HCT116 (cell line): ENCODE data around the gene CTBP1. TPM values are rescaled to one million over a fixed set of nuclear protein-coding genes. Genes with fewer than 3 reads are reported as not detected.

ENCODE experiments used
- ATAC-seq: fragments of 200-7000 bp; cut with Tn5 transposase; 2 replicates; pipeline ENCODE4 v1.9.1; 2020; ENCODE audit warnings: mild to moderate bottlenecking, moderate library complexity
- BruUV-seq: library from RNA; stranded (reverse); fragments of 400-500 nt; replicated peaks from 2 replicates; lab custom pipeline; 2021; lab: Mats Ljungman, UMichigan
- CTCF ChIA-PET: fragments of 300-600 bp; sonication (Branson Sonifier 250); formaldehyde crosslinking; loops from one replicate; lab custom pipeline; 2021; ENCODE audit warnings: antibody characterized with exemption; lab: Charles Lee
- POLR2A ChIA-PET: fragments of 300-600, 350-600 bp; sonication (Branson Sonifier 250); formaldehyde crosslinking; loops from one replicate; lab custom pipeline; 2021; ENCODE audit warnings: antibody characterized with exemption; lab: Charles Lee
- RAD21 ChIA-PET, 2 experiments: fragments of 300-600 bp; sonication (Branson Sonifier 250); formaldehyde crosslinking; loops; one replicate each; lab custom pipeline; 2023; ENCODE audit warnings: low total read pairs in 2 of 2; ENCODE audit not compliant: uncharacterized antibody in 2 of 2, unreplicated experiment in 2 of 2, low non-redundant PET in 1 of 2; lab: Charles Lee
- DNase-seq: peaks from one replicate; pipeline ENCODE4 v3.0.0-alpha.2; 2010; ENCODE audit warnings: low read depth, low spot score
- H2AFZ ChIP-seq: fragments of 200-600 bp; shearing (Covaris generic), sonication (generic); 2 replicates; pipeline ENCODE4 v1.6.1; 2017; ENCODE audit warnings: low read depth, mixed run types, mixed read lengths, antibody characterized with exemption, low read length; ENCODE audit not compliant: poor library complexity, severe bottlenecking
- H3K27ac ChIP-seq: 2 replicates; pipeline ENCODE4 v1.5.1; 2012; ENCODE audit warnings: low read depth, low read length
- H3K27me3 ChIP-seq: fragments of 200-600 bp; sonication (generic); 2 replicates; pipeline ENCODE4 v1.6.1; 2016; ENCODE audit warnings: mixed run types, low read length, mixed read lengths; ENCODE audit not compliant: insufficient read depth
- H3K36me3 ChIP-seq, 2 experiments: fragments of 200-500 bp in 1 of 2; fragments of 200-600 bp in 1 of 2; sonication (Bioruptor generic) in 1 of 2; sonication (generic) in 1 of 2; 2 replicates each; pipeline versions ENCODE4 v1.5.1 to v1.6.1; 2014 to 2016; ENCODE audit warnings: low read length in 2 of 2, inconsistent platforms in 1 of 2, mixed read lengths in 1 of 2, mixed run types in 1 of 2; ENCODE audit not compliant: insufficient read depth in 2 of 2, control insufficient read depth in 1 of 2
- H3K4me1 ChIP-seq, 2 experiments: fragments of 200-600 bp in 1 of 2; sonication (generic) in 1 of 2; 2 replicates each; pipeline versions ENCODE4 v1.5.1 to v1.6.1; 2012 to 2017; ENCODE audit warnings: low read length in 2 of 2, inconsistent platforms in 1 of 2, mild to moderate bottlenecking in 1 of 2, mixed read lengths in 1 of 2, mixed run types in 1 of 2, moderate library complexity in 1 of 2; ENCODE audit not compliant: insufficient read depth in 2 of 2, control insufficient read depth in 1 of 2
- H3K4me2 ChIP-seq: fragments of 200-600 bp; sonication (generic); 2 replicates; pipeline ENCODE4 v1.6.1; 2017; ENCODE audit warnings: mixed run types, low read length, mixed read lengths
- H3K4me3 ChIP-seq, 2 experiments: fragments of 200-600 bp in 1 of 2; sonication (generic) in 1 of 2; replicated peaks in 1 of 2; 2 replicates each; pipeline ENCODE4 v1.5.1; 2011 to 2016; ENCODE audit warnings: low read length in 2 of 2, control low read depth in 1 of 2, low read depth in 1 of 2, mild to moderate bottlenecking in 1 of 2, mixed read lengths in 1 of 2, mixed run types in 1 of 2
- H3K79me2 ChIP-seq: fragments of 200-600 bp; sonication (generic); 2 replicates; pipeline ENCODE4 v1.6.1; 2017; ENCODE audit warnings: mild to moderate bottlenecking, mixed run types, low read length, moderate library complexity, mixed read lengths; ENCODE audit not compliant: insufficient read depth
- H3K9ac ChIP-seq: fragments of 200-600 bp; sonication (generic); 2 replicates; pipeline ENCODE4 v1.6.1; 2016; ENCODE audit warnings: low read length, mixed read lengths
- H3K9me2 ChIP-seq: fragments of 200-600 bp; sonication (generic), shearing (Covaris generic); 2 replicates; pipeline ENCODE4 v1.6.1; 2017; ENCODE audit warnings: mixed run types, mild to moderate bottlenecking, moderate library complexity; ENCODE audit not compliant: insufficient read depth
- H3K9me3 ChIP-seq, 2 experiments: fragments of 200-500 bp in 1 of 2; fragments of 200-600 bp in 1 of 2; sonication (Bioruptor generic) in 1 of 2; sonication (generic) in 1 of 2; 2 replicates each; pipeline ENCODE4 v1.6.1; 2014 to 2017; ENCODE audit warnings: low read length in 2 of 2, mixed read lengths in 2 of 2, inconsistent platforms in 1 of 2, low read depth in 1 of 2, mild to moderate bottlenecking in 1 of 2, mixed run types in 1 of 2, moderate library complexity in 1 of 2; ENCODE audit not compliant: control insufficient read depth in 1 of 2, insufficient read depth in 1 of 2
- H4K20me1 ChIP-seq: fragments of 200-600 bp; sonication (generic), shearing (Covaris generic); 2 replicates; pipeline ENCODE4 v1.6.1; 2017; ENCODE audit warnings: mixed run types, mild to moderate bottlenecking, moderate library complexity; ENCODE audit not compliant: insufficient read depth
- CTCF ChIP-seq, 3 experiments: fragments of 200-600 bp in 1 of 3; sonication (generic) in 1 of 3; IDR thresholded peaks in 2 of 3; conservative IDR thresholded peaks in 1 of 3; 2 replicates each; pipeline ENCODE4 v1.5.1; 2012 to 2017; ENCODE audit warnings: low read depth in 2 of 3, low read length in 2 of 3, antibody characterized with exemption in 1 of 3, borderline replicate concordance in 1 of 3, control low read depth in 1 of 3, mild to moderate bottlenecking in 1 of 3, mixed read lengths in 1 of 3, mixed run types in 1 of 3, moderate library complexity in 1 of 3; ENCODE audit not compliant: insufficient read depth in 1 of 3
- FOSL1 ChIP-seq: IDR thresholded peaks from 2 replicates; pipeline ENCODE4 v1.6.1; 2012; ENCODE audit warnings: low read depth
- POLR2A ChIP-seq: IDR thresholded peaks from 2 replicates; pipeline ENCODE4 v1.7.0; 2011; ENCODE audit warnings: borderline replicate concordance; ENCODE audit not compliant: insufficient read depth, insufficient read length; ENCODE audit errors: extremely low read depth
- POLR2AphosphoS5 ChIP-seq: IDR thresholded peaks from 2 replicates; pipeline ENCODE4 v1.6.1; 2011; ENCODE audit warnings: mild to moderate bottlenecking, low read depth, low read length, moderate library complexity
- RAD21 ChIP-seq: IDR thresholded peaks from 2 replicates; pipeline ENCODE4 v1.6.1; 2012; ENCODE audit warnings: low read depth, mild to moderate bottlenecking
- REST ChIP-seq: IDR thresholded peaks from 2 replicates; pipeline ENCODE4 v1.6.1; 2012; ENCODE audit warnings: low read depth
- SIN3A ChIP-seq: IDR thresholded peaks from 2 replicates; pipeline ENCODE4 v1.6.1; 2012; ENCODE audit warnings: low read depth
- SRF ChIP-seq: IDR thresholded peaks from 2 replicates; pipeline ENCODE4 v1.6.1; 2012; ENCODE audit warnings: low read depth
- TCF7L2 ChIP-seq: IDR thresholded peaks from 2 replicates; pipeline ENCODE4 v1.7.0; 2011; ENCODE audit warnings: borderline replicate concordance, inconsistent platforms; ENCODE audit not compliant: insufficient read depth, insufficient read length; ENCODE audit errors: extremely low read depth
- YY1 ChIP-seq: IDR thresholded peaks from 2 replicates; pipeline ENCODE4 v1.6.1; 2011; ENCODE audit warnings: low read length, low read depth, moderate library complexity, mild to moderate bottlenecking; ENCODE audit not compliant: insufficient replicate concordance; ENCODE audit errors: extremely low read depth
- ZFX ChIP-seq: fragments of 450-650 bp; IDR thresholded peaks from 2 replicates; pipeline ENCODE4 v1.6.1; 2017
- ZNF274 ChIP-seq: fragments of 200-500 bp; sonication (Bioruptor generic); IDR thresholded peaks from 2 replicates; pipeline ENCODE4 v1.6.1; 2014; ENCODE audit warnings: mild to moderate bottlenecking, low read depth, low read length, inconsistent platforms
- intact Hi-C: fragments of 100-400 bp; cut with micrococcal nuclease; formaldehyde crosslinking; loops from 2 replicates; pipeline ENCODE4 v1.10.0; 2022
- total RNA-seq: library from RNA; stranded (reverse); gene quantifications from one replicate; pipeline ENCODE4 v1.2.1, GENCODE V29; 2021; ENCODE audit not compliant: unreplicated experiment

The CTBP1 gene
- total RNA-seq, 1 experiment from 2014 or later: 175 TPM

GRCh38 chr4:1230971-1231636, 17.8 kb downstream of the CTBP1 start:
- Histone ChIP-seq H3K36me3 (peaks cover 26 to 37% of the 10 kb centered on the region in 2 experiments; a peak in 3 of 4 replicates), H3K9me2 (no peaks in the 10 kb centered on the region), H3K4me2 (no peak overlapping the region), H3K9ac (no peak overlapping the region), H3K27me3 (no peaks in the 10 kb centered on the region)
- RAD21 ChIA-PET: no interaction called here
- POLR2A ChIA-PET: no interaction called here
- TF ChIP-seq SIN3A (no peak), ZNF274 (no peak), REST (no peak), POLR2A (no peak), YY1 (no peak), POLR2AphosphoS5 (no peak), FOSL1 (no peak), ZFX (no peak), CTCF (IDR thresholded peaks at IDR 0.05 in 2 of 3, conservative IDR thresholded peaks at IDR 0.05 in 1 of 3; ENCODE audit: borderline replicate concordance in 1 of 3, insufficient read depth in 1 of 3, low read depth in 2 of 3, low read length in 2 of 3) (no peak), SRF (no peak), TCF7L2 (no peak), RAD21 (no peak)
- TF ChIP-seq, all 23 proteins: peak for 0
- no peaks in the 10 kb centered on the region for H4K20me1 ChIP-seq
- no peak for DNase-seq
- intact Hi-C loops: no loop called here
- no peak overlapping the region for H3K27ac ChIP-seq
- no peaks in the 10 kb centered on the region for H3K9me3 ChIP-seq
- peaks cover 5% of the 10 kb centered on the region; the same call in 1 of the 2 replicates for H3K79me2 ChIP-seq
- ATAC-seq: no peak
- BruUV-seq: no TSS peak
- H3K4me1 ChIP-seq: no peaks in the 10 kb centered on the region
- CTCF ChIA-PET: no interaction called here
- no peak overlapping the region for H3K4me3 ChIP-seq
- H2AFZ ChIP-seq: no peak overlapping the region
